Suppressor macrophage treated with lipopolysaccharide for 1 hour (primary cell): Measurements from ENCODE around the gene FAH.
A peak's percentile ranks its signal among the peaks of the same experiment; 100 is the strongest.
"Not testable (repeated sequence)": the region's sequence is repeated elsewhere in the genome, so short reads cannot be mapped to it uniquely, and the experiment has no call there.

Experiments used
- DNase-seq, 3 donors: peaks; one replicate each; pipeline ENCODE4 v3.0.0-alpha.2; 2020 to 2022

FAH gene

GRCh38 chr15:80152896-80153876 is at the start of gene FAH:
Gene FAH (plus strand): TSS chr15:80152999. CDS start chr15:80153055, 56 bp downstream.
- DNase-seq: peak; percentile 33 to 55 (median 40)

DNA sequence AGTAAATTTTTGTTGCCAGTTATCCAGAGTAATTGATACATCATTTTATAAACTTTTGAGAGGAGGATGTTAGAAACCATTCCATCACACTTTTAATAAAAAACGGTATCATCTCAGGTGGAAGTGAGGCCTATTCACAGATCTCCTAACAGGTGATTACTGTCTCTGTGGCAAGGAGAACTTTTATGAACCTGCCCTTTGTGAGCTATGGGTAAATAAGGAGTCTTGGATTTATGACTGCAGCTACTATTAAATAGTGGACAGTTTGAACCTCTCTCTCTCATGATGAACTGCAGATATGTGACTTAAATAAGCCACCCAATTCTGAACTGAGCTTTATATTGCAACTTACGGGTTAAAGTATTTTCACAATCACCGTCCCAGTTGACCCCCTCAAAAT is 47.6 kb upstream of the FAH start:
- no peak for DNase-seq

DNA sequence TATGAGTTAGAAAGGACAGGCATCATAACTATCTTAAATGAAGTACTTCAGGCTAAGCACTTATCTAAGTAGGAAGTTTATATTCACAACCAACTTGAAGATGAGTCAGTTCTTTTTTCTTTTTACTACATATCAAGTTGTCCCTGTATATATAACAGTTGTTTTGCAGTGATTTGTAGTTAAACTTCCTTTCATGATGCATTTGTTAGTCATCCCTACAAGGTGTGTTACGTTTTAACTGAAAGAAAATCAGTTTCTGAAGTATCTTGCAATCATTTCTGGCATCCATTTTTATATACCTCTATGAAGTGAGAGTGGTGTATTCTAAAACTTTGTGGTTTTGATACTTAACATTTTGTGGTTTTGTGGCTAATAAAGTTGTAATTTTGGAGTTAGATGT is 47.2 kb upstream of the FAH start:
- DNase-seq: peak in 1 of 3 donors; percentile 12

DNA sequence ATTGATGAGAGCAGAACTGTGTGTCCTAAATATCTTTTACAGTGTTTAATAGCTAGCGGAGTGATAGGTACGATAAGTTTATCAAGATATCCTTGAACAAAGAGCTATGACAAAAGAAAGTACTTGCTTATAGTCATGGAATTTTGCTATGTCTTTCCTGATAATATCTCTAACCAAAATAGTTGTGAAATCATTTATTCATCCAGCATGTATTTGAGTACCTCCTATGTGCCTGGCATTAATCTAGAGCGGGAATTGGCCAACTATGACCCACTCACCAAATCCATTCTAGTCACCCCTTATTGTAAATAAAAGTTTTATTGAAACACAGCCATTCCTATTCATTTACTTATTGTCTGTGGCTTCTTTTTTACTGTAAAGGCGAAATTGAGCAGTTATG is 46.7 kb upstream of the FAH start:
- DNase-seq: no peak

DNA sequence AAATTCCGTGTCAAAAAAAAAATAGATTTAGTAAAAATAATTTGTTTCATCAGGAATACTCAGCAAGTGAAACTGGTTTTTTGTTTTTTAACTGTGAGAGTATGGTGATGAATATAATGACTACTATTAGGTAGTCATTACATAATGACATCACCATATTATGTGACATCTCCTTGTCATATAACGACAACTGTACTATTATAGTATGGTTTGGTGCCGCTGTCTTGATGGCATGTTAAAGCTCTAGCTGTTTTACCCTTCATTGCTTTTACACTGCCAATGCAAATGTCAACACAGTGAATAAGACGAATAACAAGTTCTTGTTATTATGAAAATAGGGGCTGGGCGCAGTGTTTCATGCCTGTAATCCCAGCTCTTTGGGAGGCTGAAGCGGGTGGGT is 45.6 kb upstream of the FAH start:
- DNase-seq: no peak

DNA sequence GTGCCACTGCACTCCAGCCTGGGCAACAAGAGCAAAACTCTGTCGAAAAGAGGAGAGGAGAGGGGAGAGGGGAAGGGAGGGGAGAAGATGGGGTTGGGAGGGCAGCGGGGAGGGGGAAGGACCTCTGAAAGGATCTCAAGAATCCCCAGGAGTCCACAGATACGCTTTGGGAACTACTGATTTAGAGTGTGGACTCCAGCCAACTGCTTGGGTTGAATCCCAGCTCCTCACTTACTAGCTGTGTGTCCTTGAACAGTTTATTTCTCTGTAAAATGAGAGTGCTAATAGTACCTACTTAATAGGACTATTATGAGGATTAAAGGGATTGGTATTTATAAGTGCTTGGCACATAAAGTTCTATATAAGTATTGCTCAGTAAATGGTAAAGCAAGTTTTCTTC is 45.0 kb upstream of the FAH start:
- no peak for DNase-seq

- DNase-seq: no peak
Observed at GRCh38 chr15:80109388-80109787, 43.4 kb upstream of the FAH start.

GRCh38 chr15:80110920-80111319 is 41.9 kb upstream of the FAH start:
- DNase-seq: no peak

- DNase-seq: no peak
Observed at GRCh38 chr15:80114114-80114513, 38.7 kb upstream of the FAH start.

GRCh38 chr15:80115021-80115420 is 37.8 kb upstream of the FAH start:
- peak; percentile 3 to 35 (median 19) for DNase-seq

GRCh38 chr15:80118956-80119355 is 33.8 kb upstream of the FAH start:
- DNase-seq: no peak

DNA sequence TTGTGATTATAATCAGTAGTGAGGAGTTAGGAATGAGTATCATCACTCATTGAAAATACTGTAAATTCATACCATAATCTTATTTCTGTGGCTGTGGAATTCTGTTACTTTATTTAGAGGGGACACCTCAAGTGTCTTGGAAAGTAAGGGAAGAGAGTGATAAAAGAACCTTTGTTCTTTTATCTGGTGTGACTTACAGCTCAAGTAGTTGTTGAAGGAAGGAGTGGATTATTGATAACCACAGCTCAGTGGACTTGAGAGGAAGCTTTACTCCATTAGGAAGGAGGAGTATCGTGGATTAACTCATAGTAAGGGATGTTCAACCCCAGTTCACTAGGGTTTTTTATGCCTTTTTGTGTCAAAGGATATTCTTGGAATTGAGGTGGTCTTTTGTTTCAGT is 32.2 kb upstream of the FAH start:
- DNase-seq: no peak

DNA sequence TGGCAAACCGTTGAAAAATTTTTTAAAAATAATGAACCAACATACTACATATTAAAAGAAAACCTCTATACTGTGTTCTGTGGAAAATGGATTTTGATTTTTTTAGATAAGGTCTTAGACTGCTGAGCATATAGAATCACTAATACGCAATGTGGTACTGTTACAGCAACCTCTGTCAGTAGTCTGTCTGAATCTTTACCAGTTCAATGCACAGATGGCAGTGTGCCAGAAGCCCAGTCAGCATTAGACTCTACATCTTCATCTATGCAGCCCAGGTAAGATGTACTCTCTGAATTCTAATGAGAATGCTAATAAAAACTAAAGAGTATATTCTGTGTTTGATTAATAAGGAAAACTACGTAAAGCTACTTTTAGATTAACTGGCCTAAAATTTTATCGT is 31.3 kb upstream of the FAH start:
- no peak for DNase-seq

GRCh38 chr15:80123034-80123433 is 29.8 kb upstream of the FAH start:
- DNase-seq: peak; percentile 25 to 52 (median 37)

DNA sequence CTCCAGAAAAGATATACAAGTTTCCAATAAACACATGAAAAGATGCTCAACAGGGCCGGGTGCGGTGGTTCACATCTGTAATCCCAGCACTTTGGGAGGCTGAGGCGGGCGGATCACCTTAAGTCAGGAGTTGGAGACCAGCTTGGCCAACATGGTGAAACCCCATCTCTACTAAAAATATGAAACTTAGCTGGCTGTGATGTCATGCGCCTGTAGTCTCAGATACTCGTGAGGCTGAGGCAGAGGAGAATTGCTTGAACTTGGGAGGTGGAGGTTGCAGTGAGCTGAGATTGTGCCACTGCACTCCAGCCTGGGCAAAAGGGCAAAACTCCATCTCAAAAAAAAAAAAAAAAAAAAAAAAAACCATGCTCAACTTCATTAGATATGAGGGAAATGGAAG is 25.5 kb upstream of the FAH start:
- not testable (repeated sequence) for DNase-seq

DNA sequence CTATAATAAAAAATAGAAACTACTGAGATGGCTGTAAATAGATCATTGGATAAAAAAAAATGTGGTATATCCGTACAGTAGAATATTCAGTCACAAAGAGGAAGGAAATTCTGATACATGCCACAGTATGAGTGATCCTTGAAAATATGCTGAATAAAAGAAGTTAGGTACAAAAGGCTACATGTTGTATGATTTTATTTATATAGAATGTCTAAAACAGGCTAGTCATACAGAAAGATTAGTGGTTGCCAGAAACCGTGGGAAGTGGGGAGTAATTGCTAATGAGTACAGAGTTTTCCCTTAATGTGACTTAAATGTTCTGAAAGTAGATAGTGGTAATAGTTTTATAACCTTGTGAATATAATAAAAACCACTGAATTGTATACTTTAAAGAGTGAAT is 24.9 kb upstream of the FAH start:
- peak in 2 of 3 donors; percentile 24 to 32 for DNase-seq

- DNase-seq: no peak
Observed at GRCh38 chr15:80132382-80132781, 20.4 kb upstream of the FAH start.

GRCh38 chr15:80136854-80137253 is 15.9 kb upstream of the FAH start:
- no peak for DNase-seq

GRCh38 chr15:80138961-80139360 is 13.8 kb upstream of the FAH start:
- DNase-seq: peak in 1 of 3 donors; percentile 32

GRCh38 chr15:80140909-80141308 is 11.9 kb upstream of the FAH start:
- no peak for DNase-seq

GRCh38 chr15:80141916-80142598 is 10.7 kb upstream of the FAH start:
- no peak for DNase-seq

GRCh38 chr15:80142646-80143045 is 10.2 kb upstream of the FAH start:
- no peak for DNase-seq

DNA sequence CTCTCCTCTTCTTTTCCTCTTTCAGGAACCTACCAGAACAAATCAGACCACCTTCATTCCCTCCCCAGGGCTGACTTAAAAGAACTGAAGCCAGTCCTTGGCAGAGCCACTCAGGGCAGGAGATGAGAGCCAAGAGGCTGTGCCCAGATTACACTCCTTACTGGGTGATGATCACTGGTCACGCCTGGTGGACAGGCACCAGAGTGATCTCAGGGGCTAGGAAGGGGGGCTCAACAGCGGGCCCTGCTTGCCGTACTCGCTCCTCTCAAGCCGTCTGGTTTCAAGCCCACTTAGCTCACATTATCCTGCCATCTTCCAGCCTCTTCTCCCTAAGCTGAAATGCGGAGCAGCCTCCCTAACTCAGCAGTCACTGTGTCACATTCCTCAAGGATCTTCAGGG is 1.7 kb upstream of the FAH start:
- DNase-seq: no peak

DNA sequence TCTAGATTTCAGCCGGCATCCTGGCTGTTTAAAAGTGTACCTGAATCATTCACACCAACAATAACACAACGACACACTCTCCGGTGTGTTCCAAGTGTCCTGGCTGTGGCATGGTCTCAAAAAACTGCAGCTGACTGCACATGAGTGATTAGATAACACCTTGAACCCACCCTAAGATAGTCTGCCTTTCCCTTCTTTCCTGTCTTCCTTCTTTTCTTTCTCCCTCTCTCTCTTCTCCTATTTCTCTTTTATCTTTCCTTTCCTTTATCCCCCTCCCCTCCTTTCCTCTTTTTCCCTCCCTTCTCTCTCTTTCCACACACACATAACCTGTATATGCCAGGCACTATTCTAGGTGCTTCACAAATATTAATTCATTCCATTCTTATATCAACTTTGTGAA is 1.2 kb upstream of the FAH start:
- no peak for DNase-seq
